Measurements from ENCODE around the gene LRRC37A. TPM values are rescaled to one million over a fixed set of nuclear protein-coding genes. Genes with fewer than 3 reads are reported as not detected.

Gene LRRC37A
- total and polyA plus RNA-seq, 10 of the 15 experiments (the other 5 are each of a cell fraction or from before 2014, with no cell fraction given): 0.18 to 4.0 (median 2.4) TPM

GRCh38 chr17:46266656-46267544, 28.0 kb upstream of the LRRC37A start (continued):
- TF ChIP-seq ETV6 (conservative IDR thresholded peaks at IDR 0.05 in 1 of 2, IDR thresholded peaks at IDR 0.05 in 1 of 2; ENCODE audit: borderline replicate concordance in 1 of 2, low read depth in 1 of 2) (no peak), ATF3 (IDR thresholded peaks at IDR 0.05; ENCODE audit: borderline replicate concordance, extremely low read depth, low read depth, low read length) (no peak), SIN3A (IDR thresholded peaks at IDR 0.05; ENCODE audit: low read depth, low read length) (peak; percentile 22; the same call in 1 of the 2 replicates), POU2F2 (IDR thresholded peaks at IDR 0.05; ENCODE audit: borderline replicate concordance, low read depth, low read length) (0 out of 3 replicates have a peak, but pooled peaks have one; percentile 49), NRF1 (conservative IDR thresholded peaks at IDR 0.05; ENCODE audit: low read depth, low read length) (peak; percentile 71), RUNX3 (IDR thresholded peaks at IDR 0.05; ENCODE audit: low read length) (0 out of 2 replicates have a peak, but pooled peaks have one; percentile 14), EED (IDR thresholded peaks at IDR 0.05; ENCODE audit: low read depth) (no peak; the same call in 1 of the 2 replicates), TAF1 (IDR thresholded peaks at IDR 0.05; ENCODE audit: borderline replicate concordance, low read depth, low read length) (peak; percentile 67; the same call in 1 of the 2 replicates), BHLHE40 (IDR thresholded peaks at IDR 0.05; ENCODE audit: borderline replicate concordance in 1 of 2, low read depth in 2 of 2, low read length in 1 of 2) (peak; percentile 8 to 68; a peak in 3 of 4 replicates), RELA (IDR thresholded peaks at IDR 0.05; ENCODE audit: borderline replicate concordance, partially characterized antibody) (peak; percentile 44), TCF3 (IDR thresholded peaks at IDR 0.05; ENCODE audit: borderline replicate concordance, insufficient read depth, low read depth, low read length) (0 out of 2 replicates have a peak, but pooled peaks have one; percentile 19)
- TF ChIP-seq, protein P1, sequence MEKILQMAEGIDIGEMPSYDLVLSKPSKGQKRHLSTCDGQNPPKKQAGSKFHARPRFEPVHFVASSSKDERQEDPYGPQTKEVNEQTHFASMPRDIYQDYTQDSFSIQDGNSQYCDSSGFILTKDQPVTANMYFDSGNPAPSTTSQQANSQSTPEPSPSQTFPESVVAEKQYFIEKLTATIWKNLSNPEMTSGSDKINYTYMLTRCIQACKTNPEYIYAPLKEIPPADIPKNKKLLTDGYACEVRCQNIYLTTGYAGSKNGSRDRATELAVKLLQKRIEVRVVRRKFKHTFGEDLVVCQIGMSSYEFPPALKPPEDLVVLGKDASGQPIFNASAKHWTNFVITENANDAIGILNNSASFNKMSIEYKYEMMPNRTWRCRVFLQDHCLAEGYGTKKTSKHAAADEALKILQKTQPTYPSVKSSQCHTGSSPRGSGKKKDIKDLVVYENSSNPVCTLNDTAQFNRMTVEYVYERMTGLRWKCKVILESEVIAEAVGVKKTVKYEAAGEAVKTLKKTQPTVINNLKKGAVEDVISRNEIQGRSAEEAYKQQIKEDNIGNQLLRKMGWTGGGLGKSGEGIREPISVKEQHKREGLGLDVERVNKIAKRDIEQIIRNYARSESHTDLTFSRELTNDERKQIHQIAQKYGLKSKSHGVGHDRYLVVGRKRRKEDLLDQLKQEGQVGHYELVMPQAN (conservative IDR thresholded peaks at IDR 0.05): peak; percentile 46
- TF ChIP-seq, protein P2, sequence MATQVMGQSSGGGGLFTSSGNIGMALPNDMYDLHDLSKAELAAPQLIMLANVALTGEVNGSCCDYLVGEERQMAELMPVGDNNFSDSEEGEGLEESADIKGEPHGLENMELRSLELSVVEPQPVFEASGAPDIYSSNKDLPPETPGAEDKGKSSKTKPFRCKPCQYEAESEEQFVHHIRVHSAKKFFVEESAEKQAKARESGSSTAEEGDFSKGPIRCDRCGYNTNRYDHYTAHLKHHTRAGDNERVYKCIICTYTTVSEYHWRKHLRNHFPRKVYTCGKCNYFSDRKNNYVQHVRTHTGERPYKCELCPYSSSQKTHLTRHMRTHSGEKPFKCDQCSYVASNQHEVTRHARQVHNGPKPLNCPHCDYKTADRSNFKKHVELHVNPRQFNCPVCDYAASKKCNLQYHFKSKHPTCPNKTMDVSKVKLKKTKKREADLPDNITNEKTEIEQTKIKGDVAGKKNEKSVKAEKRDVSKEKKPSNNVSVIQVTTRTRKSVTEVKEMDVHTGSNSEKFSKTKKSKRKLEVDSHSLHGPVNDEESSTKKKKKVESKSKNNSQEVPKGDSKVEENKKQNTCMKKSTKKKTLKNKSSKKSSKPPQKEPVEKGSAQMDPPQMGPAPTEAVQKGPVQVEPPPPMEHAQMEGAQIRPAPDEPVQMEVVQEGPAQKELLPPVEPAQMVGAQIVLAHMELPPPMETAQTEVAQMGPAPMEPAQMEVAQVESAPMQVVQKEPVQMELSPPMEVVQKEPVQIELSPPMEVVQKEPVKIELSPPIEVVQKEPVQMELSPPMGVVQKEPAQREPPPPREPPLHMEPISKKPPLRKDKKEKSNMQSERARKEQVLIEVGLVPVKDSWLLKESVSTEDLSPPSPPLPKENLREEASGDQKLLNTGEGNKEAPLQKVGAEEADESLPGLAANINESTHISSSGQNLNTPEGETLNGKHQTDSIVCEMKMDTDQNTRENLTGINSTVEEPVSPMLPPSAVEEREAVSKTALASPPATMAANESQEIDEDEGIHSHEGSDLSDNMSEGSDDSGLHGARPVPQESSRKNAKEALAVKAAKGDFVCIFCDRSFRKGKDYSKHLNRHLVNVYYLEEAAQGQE (IDR thresholded peaks at IDR 0.05; ENCODE audit: low read depth, low read length): 0 out of 2 replicates have a peak, but pooled peaks have one; percentile 25

Data from GM12878 (cell line).